HG03521 (cell line): Measurements from ENCODE around the gene ZNF614.
"Not testable (repeated sequence)": the region's sequence is repeated elsewhere in the genome, so short reads cannot be mapped to it uniquely, and the experiment has no call there.

Experiments used
- ATAC-seq: cut with Tn5 transposase; IDR thresholded peaks from one replicate; pipeline ENCODE4 v1.9.1; 2021; ENCODE audit warnings: mild to moderate bottlenecking, moderate library complexity; ENCODE audit not compliant: unreplicated experiment

Gene ZNF614

GRCh38 chr19:51993422-51993821 lies 34.8 kb downstream of the ZNF614 start:
- no peak for ATAC-seq

GRCh38 chr19:51986309-51987291 lies 41.6 kb downstream of the ZNF614 start, which contains the start of gene ZNF350:
Gene ZNF350, minus strand, starts transcription at chr19:51986840. Its CDS starts 12,480 bp downstream, at chr19:51974360.
- peak; percentile 79 for ATAC-seq

GRCh38 chr19:51983361-51983760 lies 44.8 kb downstream of the ZNF614 start:
- no peak for ATAC-seq

GRCh38 chr19:51980926-51981325 lies 47.3 kb downstream of the ZNF614 start:
- not testable (repeated sequence) for ATAC-seq

DNA sequence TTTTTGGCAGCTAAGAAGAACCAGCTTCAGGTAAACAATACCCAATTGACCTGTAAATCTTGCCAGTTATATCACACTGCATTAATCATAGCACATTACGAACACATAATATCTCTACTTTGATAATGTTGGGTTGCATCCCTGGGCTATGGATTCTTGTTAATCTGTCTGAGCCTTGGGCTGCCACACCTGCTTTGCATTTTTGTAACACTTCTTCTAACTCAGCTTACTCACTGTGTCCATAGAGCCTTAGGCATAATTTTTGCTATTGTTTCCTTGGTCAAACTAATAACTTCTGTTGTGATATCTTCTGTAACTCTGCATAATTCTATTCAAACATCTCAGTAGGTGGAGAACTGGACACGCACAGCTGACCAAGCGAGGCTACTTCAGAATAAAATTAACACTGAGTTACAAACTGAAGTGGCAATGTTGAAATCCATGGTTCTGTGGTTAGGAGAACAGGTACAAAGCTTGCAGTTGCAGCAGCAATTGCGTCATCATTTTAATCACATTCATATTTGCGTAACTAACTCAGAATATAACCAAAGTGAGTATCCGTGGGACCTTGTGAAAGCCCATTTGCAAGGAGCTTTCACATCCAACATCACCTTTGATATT lies 48.0 kb downstream of the ZNF614 start:
- ATAC-seq: no peak

GRCh38 chr19:51978882-51979281 lies 49.3 kb downstream of the ZNF614 start:
- no peak for ATAC-seq

- no peak for ATAC-seq
These were observed 50.8 kb downstream of the ZNF614 start for GRCh38 chr19:51977346-51977745.

- ATAC-seq: no peak
These were observed 51.3 kb downstream of the ZNF614 start for GRCh38 chr19:51976852-51977251.

DNA sequence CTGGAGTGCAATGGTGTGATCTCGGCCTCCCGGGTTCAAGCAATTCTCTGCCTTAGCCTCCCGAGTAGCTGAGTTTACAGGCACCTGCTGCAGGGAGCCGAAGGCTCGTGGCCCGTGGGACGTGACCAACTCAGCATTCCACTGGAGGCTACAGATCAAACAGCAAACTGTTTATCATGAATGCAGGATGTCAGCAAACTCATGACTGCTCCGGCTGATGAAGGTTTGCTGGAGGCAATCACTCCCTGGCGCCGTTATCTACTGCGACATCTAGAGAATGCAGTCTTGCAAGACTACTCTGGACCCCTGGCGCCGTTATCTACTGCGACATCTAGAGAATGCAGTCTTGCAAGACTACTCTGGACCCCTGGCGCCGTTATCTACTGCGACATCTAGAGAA lies 52.4 kb downstream of the ZNF614 start:
- not testable (repeated sequence) for ATAC-seq

DNA sequence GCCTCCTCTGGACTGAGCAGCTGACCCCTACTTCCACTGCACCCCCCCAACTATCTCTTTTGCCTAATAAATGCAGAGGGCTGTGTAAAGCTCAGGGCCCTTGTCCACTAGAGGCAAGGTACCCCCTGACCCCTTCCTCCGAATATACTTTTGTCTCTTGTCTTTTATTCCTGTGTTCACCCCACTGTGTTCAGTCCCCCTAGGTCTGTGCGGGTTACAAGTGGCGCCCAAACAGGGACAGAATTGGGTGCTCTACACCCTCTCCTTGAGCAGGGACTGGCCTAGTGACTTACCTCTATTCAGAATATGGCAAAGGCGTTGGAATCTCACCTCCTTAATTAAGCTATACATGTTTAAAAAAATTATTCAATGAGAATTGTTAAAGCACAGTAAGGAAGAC lies 56.6 kb downstream of the ZNF614 start:
- ATAC-seq: no peak

DNA sequence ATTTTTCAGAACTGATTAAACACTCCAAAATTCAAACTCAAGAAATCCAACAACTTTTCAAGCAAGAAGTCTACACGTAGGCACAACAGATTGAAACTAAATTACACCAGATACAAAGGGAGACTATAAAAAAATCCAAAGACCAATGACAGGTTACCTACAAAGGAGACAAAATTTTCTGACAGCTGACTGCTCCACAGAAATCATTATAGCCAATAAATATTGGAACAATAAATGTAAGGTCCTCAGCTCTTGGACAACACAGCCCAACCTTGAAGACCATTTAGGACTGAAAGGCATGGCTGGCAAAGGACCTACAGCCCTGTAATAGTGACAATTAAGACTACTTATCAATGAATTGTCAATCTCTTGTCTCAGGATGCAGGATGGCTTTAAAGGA lies 57.5 kb downstream of the ZNF614 start:
- no peak for ATAC-seq

- ATAC-seq: no peak
These were observed 62.6 kb downstream of the ZNF614 start for GRCh38 chr19:51965583-51965982.
